ENCODE measurements around the gene DNA2.
A peak's percentile ranks its signal among the peaks of the same experiment; 100 is the strongest.
"Not testable (repeated sequence)": the region's sequence is repeated elsewhere in the genome, so short reads cannot be mapped to it uniquely, and the experiment has no call there.

Gene DNA2

GRCh38 chr10:68471586-68472408 is at the start of gene DNA2:
TSS of gene DNA2 (minus strand) at chr10:68471973. CDS start at chr10:68471864, 109 bp downstream.
- peak; percentile 85 for DNase-seq

GRCh38 chr10:68518609-68519008 is 46.8 kb upstream of the DNA2 start:
- not testable (repeated sequence) for DNase-seq

GRCh38 chr10:68517188-68517587 is 45.4 kb upstream of the DNA2 start:
- no peak for DNase-seq

GRCh38 chr10:68516766-68517165 is 45.0 kb upstream of the DNA2 start:
- no peak for DNase-seq

GRCh38 chr10:68516216-68516615 is 44.4 kb upstream of the DNA2 start:
- not testable (repeated sequence) for DNase-seq

- no peak for DNase-seq
Observed at GRCh38 chr10:68508090-68508489, 36.3 kb upstream of the DNA2 start.

GRCh38 chr10:68506411-68506810 is 34.6 kb upstream of the DNA2 start:
- no peak for DNase-seq

- no peak for DNase-seq
Observed at GRCh38 chr10:68502846-68503245, 31.1 kb upstream of the DNA2 start.

- DNase-seq: no peak
Observed at GRCh38 chr10:68501691-68502090, 29.9 kb upstream of the DNA2 start.

GRCh38 chr10:68499544-68499943 is 27.8 kb upstream of the DNA2 start:
- no peak for DNase-seq

- DNase-seq: no peak
Observed at GRCh38 chr10:68496072-68496471, 24.3 kb upstream of the DNA2 start.

- DNase-seq: no peak
Observed at GRCh38 chr10:68492118-68492517, 20.3 kb upstream of the DNA2 start.

GRCh38 chr10:68489919-68490318 is 18.1 kb upstream of the DNA2 start:
- no peak for DNase-seq

GRCh38 chr10:68474021-68474420 is 2.2 kb upstream of the DNA2 start:
- no peak for DNase-seq

GRCh38 chr10:68471063-68471585 is 649 bp downstream of the DNA2 start:
- DNase-seq: no peak

- DNase-seq: no peak
Observed at GRCh38 chr10:68470300-68470699, 1.5 kb downstream of the DNA2 start.

GRCh38 chr10:68469838-68470237 is 1.9 kb downstream of the DNA2 start:
- DNase-seq: no peak

- DNase-seq: not testable (repeated sequence)
Observed at GRCh38 chr10:68464729-68465128, 7.0 kb downstream of the DNA2 start.

GRCh38 chr10:68463365-68464093 is 8.2 kb downstream of the DNA2 start:
- no peak for DNase-seq

GRCh38 chr10:68462536-68462935 is 9.2 kb downstream of the DNA2 start:
- peak; percentile 6 for DNase-seq

GRCh38 chr10:68461032-68461431 is 10.7 kb downstream of the DNA2 start:
- DNase-seq: no peak

- DNase-seq: peak; percentile 2
Observed at GRCh38 chr10:68449698-68450097, 22.1 kb downstream of the DNA2 start.

GRCh38 chr10:68446179-68446578 is 25.6 kb downstream of the DNA2 start:
- no peak for DNase-seq

- DNase-seq: no peak
Observed at GRCh38 chr10:68442971-68443370, 28.8 kb downstream of the DNA2 start.
